Thyroid gland (tissue), 4 donors: Measurements from ENCODE around the gene AGMO. TPM values are rescaled to one million over a fixed set of nuclear protein-coding genes. Genes with fewer than 3 reads are reported as not detected.

Source experiments
- DNase-seq, 2 donors: peaks; one replicate each; pipeline ENCODE4 v3.0.0-alpha.2; 2019
- H3K27ac ChIP-seq, 3 donors: fragments of 200-600 bp; sonication (generic); 1 replicate in 2 of 3; 2 replicates in 1 of 3; pipeline ENCODE4 v1.5.1; 2016 to 2019; ENCODE audit warnings: mild to moderate bottlenecking in 1 of 3, moderate library complexity in 1 of 3
- H3K27me3 ChIP-seq: fragments of 200-600 bp; sonication (generic); one replicate; pipeline ENCODE4 v1.5.1; 2019
- H3K36me3 ChIP-seq, 2 donors: fragments of 200-600 bp; sonication (generic); one replicate each; pipeline ENCODE4 v1.5.1; 2016 to 2019
- H3K4me1 ChIP-seq, 2 donors: fragments of 200-600 bp; sonication (generic); one replicate each; pipeline ENCODE4 v1.5.1; 2017 to 2019
- H3K4me3 ChIP-seq, 3 donors: fragments of 200-600 bp; sonication (generic); replicated peaks in 1 of 3; 1 replicate in 2 of 3; 2 replicates in 1 of 3; pipeline ENCODE4 v1.5.1; 2016; ENCODE audit warnings: mild to moderate bottlenecking in 1 of 3
- H3K9me3 ChIP-seq: fragments of 200-600 bp; sonication (generic); one replicate; pipeline ENCODE4 v1.5.1; 2017
- POLR2A ChIP-seq, 2 donors: fragments of 450-650 bp; IDR thresholded peaks; one replicate each; pipeline ENCODE4 v1.6.1; 2017; ENCODE audit warnings: antibody characterized with exemption in 2 of 2, mild to moderate bottlenecking in 2 of 2, moderate library complexity in 1 of 2
- WGBS, 2 donors: methylation state at CpG; one replicate each; pipeline ENCODE4 v1.1.5; 2017; 5-methylcytosine and 5-hydroxymethylcytosine counted together
- intact Hi-C: fragments of 100-400 bp; cut with DNase I; formaldehyde crosslinking; loops from one replicate; pipeline ENCODE4 v1.15.1; 2023
- total RNA-seq, 4 donors: library from RNA; depleted of rRNA; stranded (reverse); fragments of >200 nt; gene quantifications; one replicate each; pipeline ENCODE4 v1.2.3, GENCODE V29; 2016
- TF ChIP-seq, protein P1 (sequence below), 6 experiments: fragments of 200-600 bp in 3 of 6; fragments of 450-650 bp in 3 of 6; sonication (generic) in 3 of 6; IDR thresholded peaks; one replicate each; pipeline ENCODE4 v1.5.1; 2016 to 2019; ENCODE audit warnings: antibody characterized with exemption in 6 of 6, mild to moderate bottlenecking in 2 of 6, inconsistent platforms in 1 of 6, moderate library complexity in 1 of 6

AGMO gene
- total RNA-seq, 4 donors from 2014 or later = 0.83 to 2.0 (median 1.8) TPM

DNA sequence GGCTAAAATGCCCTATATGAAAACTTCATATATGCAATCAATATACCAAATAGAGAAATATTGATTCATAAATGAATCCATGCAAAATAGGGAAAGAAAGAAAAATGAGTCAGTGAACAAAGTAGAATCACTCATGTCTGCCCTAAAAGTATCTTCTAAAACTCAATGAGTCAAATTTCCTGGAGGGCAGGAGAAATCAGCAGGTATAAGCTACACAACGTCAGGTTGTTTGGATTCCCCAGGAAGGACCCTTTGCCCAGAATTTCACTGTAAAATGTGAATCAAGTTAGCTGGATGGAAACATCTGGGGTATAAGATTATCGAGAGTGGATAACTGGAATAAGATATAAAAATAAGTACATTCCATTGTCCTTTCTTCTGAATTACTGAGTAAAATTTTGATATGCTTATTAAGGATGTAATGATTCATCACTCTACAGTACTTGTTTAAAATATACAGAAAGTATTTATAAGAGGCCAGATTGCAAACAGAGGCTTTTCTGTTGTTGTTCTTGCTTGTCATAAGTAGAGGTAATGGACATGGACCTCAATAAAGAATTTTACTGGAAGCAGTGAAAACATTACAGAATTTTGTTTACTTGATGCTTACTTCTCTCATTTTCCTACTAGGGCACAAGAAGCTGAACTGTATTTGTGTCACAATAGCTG is 99.0 kb downstream of the AGMO start:
- Histone ChIP-seq H3K4me1 (no peaks in the 10 kb centered on the region), H3K9me3 (no peaks in the 10 kb centered on the region), H3K4me3 (no peak overlapping the region), H3K36me3 (no peaks in the 10 kb centered on the region), H3K27ac (no peak overlapping the region), H3K27me3 (no peaks in the 10 kb centered on the region)
- no peak for DNase-seq
- 77 to 78% methylated on average over 2 of the region's 2 CpGs for WGBS, 2 donors
- no peak for TF ChIP-seq POLR2A (IDR thresholded peaks at IDR 0.05)
- TF ChIP-seq, protein P1, sequence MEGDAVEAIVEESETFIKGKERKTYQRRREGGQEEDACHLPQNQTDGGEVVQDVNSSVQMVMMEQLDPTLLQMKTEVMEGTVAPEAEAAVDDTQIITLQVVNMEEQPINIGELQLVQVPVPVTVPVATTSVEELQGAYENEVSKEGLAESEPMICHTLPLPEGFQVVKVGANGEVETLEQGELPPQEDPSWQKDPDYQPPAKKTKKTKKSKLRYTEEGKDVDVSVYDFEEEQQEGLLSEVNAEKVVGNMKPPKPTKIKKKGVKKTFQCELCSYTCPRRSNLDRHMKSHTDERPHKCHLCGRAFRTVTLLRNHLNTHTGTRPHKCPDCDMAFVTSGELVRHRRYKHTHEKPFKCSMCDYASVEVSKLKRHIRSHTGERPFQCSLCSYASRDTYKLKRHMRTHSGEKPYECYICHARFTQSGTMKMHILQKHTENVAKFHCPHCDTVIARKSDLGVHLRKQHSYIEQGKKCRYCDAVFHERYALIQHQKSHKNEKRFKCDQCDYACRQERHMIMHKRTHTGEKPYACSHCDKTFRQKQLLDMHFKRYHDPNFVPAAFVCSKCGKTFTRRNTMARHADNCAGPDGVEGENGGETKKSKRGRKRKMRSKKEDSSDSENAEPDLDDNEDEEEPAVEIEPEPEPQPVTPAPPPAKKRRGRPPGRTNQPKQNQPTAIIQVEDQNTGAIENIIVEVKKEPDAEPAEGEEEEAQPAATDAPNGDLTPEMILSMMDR (IDR thresholded peaks at IDR 0.05) = no peak
- intact Hi-C loops = no loop called here

DNA sequence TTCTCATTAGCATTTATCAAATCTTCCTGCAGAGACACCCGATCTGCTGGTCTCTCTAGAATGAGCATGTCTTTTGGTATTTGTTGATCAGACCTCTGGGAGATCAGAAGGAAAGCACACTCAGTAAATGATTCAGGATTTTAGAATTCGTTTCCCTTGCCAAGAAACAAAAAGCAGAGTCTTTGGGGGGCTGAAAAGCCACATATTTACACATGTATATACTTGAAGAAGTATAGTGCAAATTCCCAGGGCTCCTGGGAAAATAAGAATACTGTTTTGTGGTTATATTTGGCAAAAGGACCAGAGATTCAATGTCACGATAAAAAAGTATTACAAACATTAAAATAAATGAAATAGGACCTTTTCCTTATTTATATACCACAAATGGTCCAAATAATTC is 100.2 kb downstream of the AGMO start:
- Histone ChIP-seq H3K27me3 (no peaks in the 10 kb centered on the region), H3K36me3 (no peaks in the 10 kb centered on the region), H3K27ac (no peak overlapping the region), H3K4me3 (no peak overlapping the region), H3K4me1 (no peaks in the 10 kb centered on the region), H3K9me3 (no peaks in the 10 kb centered on the region)
- no peak for DNase-seq
- 56 to 71% methylated on average over 3 of the region's 3 CpGs for WGBS, 2 donors
- TF ChIP-seq, protein P1 (IDR thresholded peaks at IDR 0.05) = no peak
- no peak for TF ChIP-seq POLR2A (IDR thresholded peaks at IDR 0.05)
- intact Hi-C loops = no loop called here

DNA sequence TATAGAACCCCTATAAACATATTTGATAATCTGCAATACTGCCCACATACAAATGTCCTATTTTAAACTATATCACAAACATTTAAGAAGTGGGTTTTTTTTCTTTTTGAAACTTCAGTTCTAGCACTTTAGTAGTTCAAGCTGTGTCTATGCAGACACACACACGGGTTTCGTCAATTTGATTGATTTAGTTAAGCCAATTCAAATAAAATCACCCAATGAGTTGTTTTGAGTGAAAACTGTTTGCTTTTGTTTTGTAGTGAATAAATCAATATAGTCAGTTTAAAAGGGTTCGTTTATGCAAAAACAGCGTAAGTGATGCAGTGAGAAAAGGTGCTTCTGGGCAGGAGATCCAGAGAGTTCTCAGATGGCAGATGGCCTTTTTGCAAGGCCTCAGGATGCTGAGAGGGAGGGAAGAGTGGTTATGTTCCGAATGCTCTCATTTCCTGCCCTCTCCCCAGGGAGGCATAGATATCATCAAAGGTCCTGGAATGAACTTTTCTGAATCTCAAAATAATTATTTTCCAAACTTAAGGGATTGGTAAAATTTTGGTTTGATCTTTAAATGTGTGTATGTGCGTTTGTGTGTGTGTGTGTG is 102.7 kb downstream of the AGMO start:
- Histone ChIP-seq H3K9me3 (no peaks in the 10 kb centered on the region), H3K27me3 (no peaks in the 10 kb centered on the region), H3K4me3 (no peak overlapping the region), H3K4me1 (no peaks in the 10 kb centered on the region), H3K27ac (no peak overlapping the region), H3K36me3 (no peaks in the 10 kb centered on the region)
- intact Hi-C loops = no loop called here
- WGBS, 2 donors = 64 to 67% methylated on average over 6 of the region's 6 CpGs
- TF ChIP-seq, protein P1 (IDR thresholded peaks at IDR 0.05) = no peak
- TF ChIP-seq POLR2A (IDR thresholded peaks at IDR 0.05) = no peak
- no peak for DNase-seq

DNA sequence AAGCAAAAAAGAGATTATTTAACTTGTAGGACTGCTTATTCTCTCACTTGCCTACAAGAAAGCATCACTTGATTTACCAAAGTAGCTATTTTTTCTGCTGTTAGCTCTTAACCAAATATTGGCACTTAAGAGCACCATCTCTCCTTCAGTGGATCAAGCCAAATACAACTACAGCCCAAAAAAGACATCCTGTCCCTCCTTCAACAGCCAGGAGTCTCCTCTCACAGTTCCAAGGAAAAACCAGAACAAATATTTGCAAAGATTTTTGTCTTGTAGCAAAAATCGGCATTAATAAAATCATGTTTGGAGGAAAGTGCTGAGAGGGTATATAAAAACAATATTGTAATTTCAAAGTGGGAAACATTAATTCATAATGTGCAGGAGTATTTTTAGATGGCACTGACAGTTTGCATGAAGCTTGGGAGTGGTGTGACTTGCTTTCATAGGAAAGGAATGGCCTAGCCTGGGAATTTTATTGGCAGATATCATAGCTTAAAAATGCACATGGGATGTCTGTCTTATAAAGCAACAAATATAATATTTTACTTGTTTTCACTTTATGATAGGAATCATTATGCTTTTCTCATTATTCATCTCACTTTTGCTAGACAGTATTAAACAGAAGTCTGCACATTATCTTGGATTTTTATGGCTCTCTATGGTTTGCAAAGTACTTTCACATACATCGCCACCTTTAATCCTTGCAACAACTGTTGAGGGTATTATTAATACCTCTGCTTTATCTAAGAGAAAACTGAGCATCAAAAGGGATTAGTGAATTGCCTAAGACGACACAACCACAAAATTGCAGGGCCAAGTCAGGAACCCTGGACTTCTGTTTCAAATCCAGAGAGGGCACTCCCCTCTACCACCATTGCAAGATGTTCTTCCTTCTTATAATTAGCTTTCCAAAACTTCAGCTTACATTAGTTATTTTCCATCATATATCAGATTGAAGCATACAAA is 103.5 kb downstream of the AGMO start:
- Histone ChIP-seq H3K4me1 (no peaks in the 10 kb centered on the region), H3K36me3 (no peaks in the 10 kb centered on the region), H3K9me3 (no peaks in the 10 kb centered on the region), H3K27me3 (no peaks in the 10 kb centered on the region), H3K27ac (no peak overlapping the region), H3K4me3 (no peak overlapping the region)
- TF ChIP-seq POLR2A (IDR thresholded peaks at IDR 0.05) = no peak
- TF ChIP-seq, protein P1 (IDR thresholded peaks at IDR 0.05) = no peak
- no peak for DNase-seq
- intact Hi-C loops = no loop called here
- 72 to 77% methylated on average over 3 of the region's 3 CpGs for WGBS, 2 donors
